Adrenal gland (tissue), 5 donors: ENCODE measurements around the gene SNRK.

Source experiments
- POLR2A ChIP-seq, 2 donors: fragments of 450-650 bp; IDR thresholded peaks; one replicate each; pipeline ENCODE4 v1.6.1; 2017; ENCODE audit warnings: antibody characterized with exemption in 2 of 2, mild to moderate bottlenecking in 2 of 2, moderate library complexity in 1 of 2
- TF ChIP-seq, protein P1 (sequence below), 6 experiments: fragments of 450-650 bp in 4 of 6; fragments of 200-600 bp in 2 of 6; sonication (generic) in 1 of 6; IDR thresholded peaks; 1 replicate in 5 of 6; 2 replicates in 1 of 6; pipeline versions ENCODE4 v1.5.1 to v1.8.0; 2016 to 2021; ENCODE audit warnings: antibody characterized with exemption in 6 of 6, mild to moderate bottlenecking in 2 of 6, moderate library complexity in 1 of 6
- donor health status: DM: no; HTN: no; CAD: no.

DNA sequence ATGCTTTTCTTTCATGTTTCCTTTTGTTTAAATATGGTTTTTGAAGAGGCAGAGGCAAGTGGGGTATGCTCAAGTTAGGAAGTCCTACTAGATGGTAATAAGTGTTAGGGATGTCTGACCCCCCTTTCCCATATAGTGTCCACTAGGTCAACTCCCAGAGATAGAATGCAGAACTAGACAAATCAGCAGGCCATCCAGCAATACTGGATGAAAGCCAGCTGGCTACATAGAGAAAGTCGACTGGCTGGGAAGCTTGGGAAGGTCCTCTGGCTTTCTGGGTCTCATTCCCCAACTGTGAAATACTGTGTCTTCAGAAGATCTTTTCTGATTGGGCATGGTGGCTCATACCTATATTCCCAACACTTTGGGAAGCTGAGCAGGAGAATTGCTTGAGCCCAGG, 113.8 kb downstream of the SNRK start:
- TF ChIP-seq, protein P1, sequence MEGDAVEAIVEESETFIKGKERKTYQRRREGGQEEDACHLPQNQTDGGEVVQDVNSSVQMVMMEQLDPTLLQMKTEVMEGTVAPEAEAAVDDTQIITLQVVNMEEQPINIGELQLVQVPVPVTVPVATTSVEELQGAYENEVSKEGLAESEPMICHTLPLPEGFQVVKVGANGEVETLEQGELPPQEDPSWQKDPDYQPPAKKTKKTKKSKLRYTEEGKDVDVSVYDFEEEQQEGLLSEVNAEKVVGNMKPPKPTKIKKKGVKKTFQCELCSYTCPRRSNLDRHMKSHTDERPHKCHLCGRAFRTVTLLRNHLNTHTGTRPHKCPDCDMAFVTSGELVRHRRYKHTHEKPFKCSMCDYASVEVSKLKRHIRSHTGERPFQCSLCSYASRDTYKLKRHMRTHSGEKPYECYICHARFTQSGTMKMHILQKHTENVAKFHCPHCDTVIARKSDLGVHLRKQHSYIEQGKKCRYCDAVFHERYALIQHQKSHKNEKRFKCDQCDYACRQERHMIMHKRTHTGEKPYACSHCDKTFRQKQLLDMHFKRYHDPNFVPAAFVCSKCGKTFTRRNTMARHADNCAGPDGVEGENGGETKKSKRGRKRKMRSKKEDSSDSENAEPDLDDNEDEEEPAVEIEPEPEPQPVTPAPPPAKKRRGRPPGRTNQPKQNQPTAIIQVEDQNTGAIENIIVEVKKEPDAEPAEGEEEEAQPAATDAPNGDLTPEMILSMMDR (IDR thresholded peaks at IDR 0.05), result no peak
- no peak for TF ChIP-seq POLR2A (IDR thresholded peaks at IDR 0.05)
